ENCODE data around the gene CCDC198.
A peak's percentile ranks its signal among the peaks of the same experiment; 100 is the strongest.

The CCDC198 gene

GRCh38 chr14:57493467-57494181, at the start of gene CCDC198:
CCDC198 (minus strand) TSS chr14:57493857; CDS start chr14:57493715, 142 bp downstream.
- no peak for DNase-seq

- no peak for DNase-seq
Measured at GRCh38 chr14:57533214-57533613, 39.6 kb upstream of the CCDC198 start.

GRCh38 chr14:57530571-57530970, 36.9 kb upstream of the CCDC198 start:
- no peak for DNase-seq

- no peak for DNase-seq
Measured at GRCh38 chr14:57526942-57527341, 33.3 kb upstream of the CCDC198 start.

- no peak for DNase-seq
Measured at GRCh38 chr14:57519043-57519442, 25.4 kb upstream of the CCDC198 start.

GRCh38 chr14:57512220-57512619, 18.6 kb upstream of the CCDC198 start:
- DNase-seq = no peak

- DNase-seq = no peak
Measured at GRCh38 chr14:57508756-57509155, 15.1 kb upstream of the CCDC198 start.

GRCh38 chr14:57502586-57503254, 9.1 kb upstream of the CCDC198 start:
- DNase-seq = peak; percentile 66

GRCh38 chr14:57501039-57501557, 7.4 kb upstream of the CCDC198 start:
- DNase-seq = no peak

GRCh38 chr14:57498659-57499058, 5.0 kb upstream of the CCDC198 start:
- no peak for DNase-seq

GRCh38 chr14:57498035-57498434, 4.4 kb upstream of the CCDC198 start:
- no peak for DNase-seq

- no peak for DNase-seq
Measured at GRCh38 chr14:57495416-57495815, 1.8 kb upstream of the CCDC198 start.

GRCh38 chr14:57492859-57493258, 798 bp downstream of the CCDC198 start:
- DNase-seq = no peak

GRCh38 chr14:57491640-57492039, 2.0 kb downstream of the CCDC198 start:
- DNase-seq = no peak

- DNase-seq = no peak
Measured at GRCh38 chr14:57487771-57488170, 5.9 kb downstream of the CCDC198 start.

GRCh38 chr14:57486767-57487379, 6.8 kb downstream of the CCDC198 start:
- DNase-seq = no peak

- no peak for DNase-seq
Measured at GRCh38 chr14:57485635-57486034, 8.0 kb downstream of the CCDC198 start.

GRCh38 chr14:57482120-57482519, 11.5 kb downstream of the CCDC198 start:
- DNase-seq = no peak

- DNase-seq = no peak
Measured at GRCh38 chr14:57480051-57480450, 13.6 kb downstream of the CCDC198 start.

GRCh38 chr14:57479197-57479596, 14.5 kb downstream of the CCDC198 start:
- no peak for DNase-seq

- DNase-seq = no peak
Measured at GRCh38 chr14:57478050-57478449, 15.6 kb downstream of the CCDC198 start.

- no peak for DNase-seq
Measured at GRCh38 chr14:57470909-57471308, 22.7 kb downstream of the CCDC198 start.

GRCh38 chr14:57464008-57464730, 29.5 kb downstream of the CCDC198 start:
- no peak for DNase-seq
